IMR-90 (cell line): ENCODE results near the gene SCNN1B. TPM values are rescaled to one million over a fixed set of nuclear protein-coding genes. Genes with fewer than 3 reads are reported as not detected.

Experiments
- ATAC-seq: fragments of 200-7000 bp; cut with Tn5 transposase; 2 replicates; pipeline ENCODE4 v1.9.1; 2020; ENCODE audit warnings: low read depth, mild to moderate bottlenecking, moderate library complexity
- BruUV-seq: library from RNA; stranded (reverse); fragments of 400-500 nt; replicated peaks from 2 replicates; lab custom pipeline; 2021; lab: Mats Ljungman, UMichigan
- CTCF ChIA-PET: fragments of 300-600 bp; formaldehyde crosslinking; extraction: SDS; loops from one replicate; lab custom pipeline; 2021; ENCODE audit warnings: antibody characterized with exemption; lab: Yijun Ruan, JAX
- POLR2A ChIA-PET: fragments of 300-600 bp; sonication (Branson Sonifier 250); formaldehyde crosslinking; loops from one replicate; lab custom pipeline; 2022; ENCODE audit warnings: antibody characterized with exemption; ENCODE audit not compliant: unreplicated experiment; lab: Charles Lee
- DNase-seq: peaks from one replicate; pipeline ENCODE4 v3.0.0; 2013
- H2AFZ ChIP-seq: replicated peaks from 2 replicates; pipeline ENCODE3; 2013; ENCODE audit warnings: low read length, mild to moderate bottlenecking; ENCODE audit not compliant: poor library complexity
- H2AK5ac ChIP-seq: 2 replicates; pipeline ENCODE4 v1.6.1; 2013; ENCODE audit warnings: low read depth, low read length, inconsistent platforms
- H2AK9ac ChIP-seq: replicated peaks from 2 replicates; pipeline ENCODE3; 2013; ENCODE audit warnings: mild to moderate bottlenecking, low read depth, low read length, moderate library complexity; ENCODE audit not compliant: poor library complexity
- H2BK120ac ChIP-seq: 2 replicates; pipeline ENCODE4 v1.6.1; 2013; ENCODE audit warnings: low read depth, low read length, inconsistent platforms
- H2BK15ac ChIP-seq: 3 replicates; pipeline ENCODE4 v1.6.1; 2013; ENCODE audit warnings: low read depth, low read length, inconsistent platforms
- H2BK20ac ChIP-seq: 2 replicates; pipeline ENCODE4 v1.6.1; 2013; ENCODE audit warnings: low read depth, mild to moderate bottlenecking, inconsistent platforms, low read length, moderate library complexity
- H2BK5ac ChIP-seq: 2 replicates; pipeline ENCODE4 v1.6.1; 2013; ENCODE audit warnings: mild to moderate bottlenecking, low read depth, low read length, inconsistent platforms; ENCODE audit not compliant: poor library complexity, severe bottlenecking
- H3K14ac ChIP-seq: replicated peaks from 2 replicates; pipeline ENCODE4 v1.6.1; 2013; ENCODE audit warnings: low read depth, low read length, inconsistent platforms
- H3K18ac ChIP-seq: 2 replicates; pipeline ENCODE4 v1.6.1; 2013; ENCODE audit warnings: low read depth, low read length, control low read depth
- H3K23ac ChIP-seq: 2 replicates; pipeline ENCODE4 v1.6.1; 2013; ENCODE audit warnings: low read depth, low read length, inconsistent platforms
- H3K27ac ChIP-seq: 2 replicates; pipeline ENCODE4 v1.5.1; 2013; ENCODE audit warnings: mild to moderate bottlenecking, control low read depth, low read length; ENCODE audit not compliant: insufficient read depth
- H3K27me3 ChIP-seq: 2 replicates; pipeline ENCODE4 v1.6.1; 2013; ENCODE audit warnings: low read length; ENCODE audit not compliant: control insufficient read depth, insufficient read depth
- H3K36me3 ChIP-seq: 2 replicates; pipeline ENCODE4 v1.6.1; 2013; ENCODE audit warnings: low read length, mixed read lengths; ENCODE audit not compliant: control insufficient read depth, insufficient read depth
- H3K4ac ChIP-seq: 2 replicates; pipeline ENCODE4 v1.6.1; 2013; ENCODE audit warnings: low read depth, low read length, inconsistent platforms
- H3K4me1 ChIP-seq: 2 replicates; pipeline ENCODE4 v1.6.1; 2013; ENCODE audit warnings: low read length, mixed read lengths; ENCODE audit not compliant: control insufficient read depth, insufficient read depth
- H3K4me2 ChIP-seq: 2 replicates; pipeline ENCODE4 v1.6.1; 2013; ENCODE audit warnings: low read depth, mild to moderate bottlenecking, control low read depth, low read length, moderate library complexity
- H3K4me3 ChIP-seq: 2 replicates; pipeline ENCODE4 v1.5.1; 2013; ENCODE audit warnings: low read depth, mild to moderate bottlenecking, control low read depth, low read length, moderate library complexity; ENCODE audit not compliant: insufficient read depth
- H3K56ac ChIP-seq: 2 replicates; pipeline ENCODE4 v1.6.1; 2013; ENCODE audit warnings: low read length, inconsistent platforms; ENCODE audit not compliant: insufficient read depth; ENCODE audit errors: extremely low read depth
- H3K79me1 ChIP-seq, 2 experiments: 2 replicates each; pipeline ENCODE4 v1.6.1; 2013; ENCODE audit warnings: low read length in 2 of 2, inconsistent platforms in 1 of 2, low read depth in 1 of 2
- H3K9ac ChIP-seq: 2 replicates; pipeline ENCODE4 v1.6.1; 2013; ENCODE audit warnings: low read depth, low read length, control low read depth
- H3K9me1 ChIP-seq: 2 replicates; pipeline ENCODE4 v1.6.1; 2013; ENCODE audit warnings: low read length, inconsistent platforms; ENCODE audit not compliant: insufficient read depth
- H3K9me3 ChIP-seq: 2 replicates; pipeline ENCODE4 v1.6.1; 2013; ENCODE audit warnings: low read length; ENCODE audit not compliant: control insufficient read depth, insufficient read depth
- H4K20me1 ChIP-seq: 2 replicates; pipeline ENCODE4 v1.6.1; 2013; ENCODE audit warnings: low read length, inconsistent platforms; ENCODE audit not compliant: insufficient read depth
- H4K5ac ChIP-seq: 2 replicates; pipeline ENCODE4 v1.6.1; 2013; ENCODE audit warnings: mild to moderate bottlenecking, low read depth, low read length, control low read depth
- H4K8ac ChIP-seq, 2 experiments: 2 replicates each; pipeline ENCODE4 v1.6.1; 2013; ENCODE audit warnings: low read depth in 2 of 2, low read length in 2 of 2, control low read depth in 1 of 2, inconsistent platforms in 1 of 2
- H4K91ac ChIP-seq: 2 replicates; pipeline ENCODE4 v1.6.1; 2013; ENCODE audit warnings: low read depth, low read length, inconsistent platforms; ENCODE audit not compliant: insufficient read depth
- BHLHE40 ChIP-seq: fragments of 150-350 bp; IDR thresholded peaks from 2 replicates; pipeline ENCODE4 v1.6.1; 2016; ENCODE audit warnings: mild to moderate bottlenecking, low read depth, low read length
- CEBPB ChIP-seq: IDR thresholded peaks from 2 replicates; pipeline ENCODE4 v1.6.1; 2012; ENCODE audit warnings: low read depth, low read length, improper control_type of control experiment
- CHD1 ChIP-seq: IDR thresholded peaks from 2 replicates; pipeline ENCODE4 v1.6.1; 2012; ENCODE audit warnings: low read depth, low read length, improper control_type of control experiment
- CTCF ChIP-seq: conservative IDR thresholded peaks from 2 replicates; pipeline ENCODE4 v1.5.1; 2012; ENCODE audit warnings: mild to moderate bottlenecking, low read depth, low read length, improper control_type of control experiment
- ELK1 ChIP-seq: fragments of 150-350 bp; IDR thresholded peaks from 2 replicates; pipeline ENCODE4 v1.6.1; 2016; ENCODE audit warnings: low read depth, mild to moderate bottlenecking, low read length, moderate library complexity, borderline replicate concordance
- FOS ChIP-seq: fragments of 150-350 bp; IDR thresholded peaks from 2 replicates; pipeline ENCODE4 v1.6.1; 2016; ENCODE audit warnings: low read depth, low read length
- MAFK ChIP-seq: IDR thresholded peaks from 2 replicates; pipeline ENCODE4 v1.6.1; 2012; ENCODE audit warnings: low read depth, low read length, improper control_type of control experiment
- MAZ ChIP-seq: IDR thresholded peaks from 2 replicates; pipeline ENCODE4 v1.6.1; 2012; ENCODE audit warnings: low read depth, mild to moderate bottlenecking, low read length, improper control_type of control experiment, moderate library complexity, borderline replicate concordance
- MXI1 ChIP-seq: IDR thresholded peaks from 2 replicates; pipeline ENCODE4 v1.6.1; 2012; ENCODE audit warnings: low read depth, mild to moderate bottlenecking, low read length, moderate library complexity, borderline replicate concordance
- NFE2L2 ChIP-seq: fragments of 150-350 bp; IDR thresholded peaks from 2 replicates; pipeline ENCODE4 v1.6.1; 2016; ENCODE audit warnings: low read depth, mild to moderate bottlenecking, low read length
- POLR2A ChIP-seq: IDR thresholded peaks from 2 replicates; pipeline ENCODE4 v1.6.1; 2012; ENCODE audit warnings: mild to moderate bottlenecking, low read depth, low read length
- RAD21 ChIP-seq: IDR thresholded peaks from 2 replicates; pipeline ENCODE4 v1.6.1; 2012; ENCODE audit warnings: low read length, improper control_type of control experiment
- RCOR1 ChIP-seq: IDR thresholded peaks from 2 replicates; pipeline ENCODE4 v1.6.1; 2012; ENCODE audit warnings: mild to moderate bottlenecking, low read length, improper control_type of control experiment; ENCODE audit not compliant: insufficient replicate concordance
- RFX5 ChIP-seq: IDR thresholded peaks from 2 replicates; pipeline ENCODE4 v1.8.0; 2012; ENCODE audit warnings: low read depth, mild to moderate bottlenecking, low read length, moderate library complexity
- SMC3 ChIP-seq: fragments of 150-350 bp; IDR thresholded peaks from 2 replicates; pipeline ENCODE4 v1.6.1; 2016; ENCODE audit warnings: low read depth, mild to moderate bottlenecking, antibody characterized with exemption, low read length, moderate library complexity
- USF2 ChIP-seq: fragments of 150-350 bp; IDR thresholded peaks from 2 replicates; pipeline ENCODE4 v1.6.1; 2017; ENCODE audit warnings: mild to moderate bottlenecking, antibody characterized with exemption, low read length, low read depth
- WGBS, 2 experiments: methylation state at CpG; one replicate each; pipeline versions ENCODE4 v1.1.5 to v1.1.7; 2013; ENCODE audit warnings: missing lambda C conversion rate in 2 of 2; ENCODE audit not compliant: insufficient read length in 1 of 2; ENCODE audit errors: extremely low coverage in 2 of 2; 5-methylcytosine and 5-hydroxymethylcytosine counted together
- dilution Hi-C: fragments of 300-500 bp; cut with HindIII; formaldehyde crosslinking; loops from one replicate; pipeline ENCODE4 v1.14.3; 2018; ENCODE audit warnings: low sequenced_read_pairs; ENCODE audit not compliant: unreplicated experiment
- in situ Hi-C: fragments of 300-500 bp; cut with MboI; formaldehyde crosslinking; loops from 3 replicates; pipeline ENCODE4 v1.14.3; 2019; ENCODE audit warnings: low sequenced_read_pairs, inconsistent platforms, mixed read lengths
- intact Hi-C: fragments of 100-400 bp; cut with micrococcal nuclease; formaldehyde crosslinking; loops from 2 replicates; pipeline ENCODE4 v1.10.0; 2022
- polyA plus RNA-seq, 3 experiments: library from polyadenylated mRNA; depleted of rRNA; stranded (reverse); fragments of >200 nt; gene quantifications; 2 replicates each; pipeline ENCODE4 v1.2.3, GENCODE V29; 2012; ENCODE audit warnings: low replicate concordance in 1 of 3
- total RNA-seq: library from RNA; depleted of rRNA; stranded (reverse); fragments of >200 nt; gene quantifications from 2 replicates; pipeline ENCODE4 v1.2.3, GENCODE V29; 2012

The SCNN1B gene
- total and polyA plus RNA-seq, 2 of the 4 experiments (the other 2 are of a cell fraction), result not detected

GRCh38 chr16:23355106-23355670 lies 53.1 kb downstream of the SCNN1B start:
- ATAC-seq (no peak), DNase-seq (no peak)
- ChIA-PET CTCF (no interaction called here), POLR2A (no interaction called here)
- H3K27ac ChIP-seq, result no peak overlapping the region
- no peak overlapping the region for H3K4me3 ChIP-seq
- no peaks in the 10 kb centered on the region for H3K79me1 ChIP-seq
- no peak overlapping the region for H2BK15ac ChIP-seq
- in situ Hi-C loops, result no loop called here
- H2BK20ac ChIP-seq, result no peak overlapping the region
- no TSS peak for BruUV-seq
- no peaks in the 10 kb centered on the region for H4K20me1 ChIP-seq
- no peak overlapping the region for H2AK9ac ChIP-seq
- no peak overlapping the region for H2AK5ac ChIP-seq
- no peaks in the 10 kb centered on the region for H3K27me3 ChIP-seq
- no peak overlapping the region for H3K23ac ChIP-seq
- no peak overlapping the region for H2BK120ac ChIP-seq
- no peak overlapping the region for H2BK5ac ChIP-seq
- no peak for TF ChIP-seq MXI1
- TF ChIP-seq NFE2L2, result no peak
- no peak for TF ChIP-seq USF2
- TF ChIP-seq BHLHE40, result no peak
- no peak for TF ChIP-seq MAFK
- no peak for TF ChIP-seq ELK1
- TF ChIP-seq RCOR1, result no peak
- TF ChIP-seq CHD1, result no peak
- TF ChIP-seq RFX5, result no peak
- no peak for TF ChIP-seq CTCF
- TF ChIP-seq POLR2A, result no peak
- TF ChIP-seq RAD21, result no peak
- TF ChIP-seq FOS, result no peak
- no peak for TF ChIP-seq CEBPB
- TF ChIP-seq MAZ, result no peak
- no peak for TF ChIP-seq SMC3
- no peak overlapping the region for H2AFZ ChIP-seq
- dilution Hi-C loops, result no loop called here
- no peak overlapping the region for H3K4me2 ChIP-seq
- no peaks in the 10 kb centered on the region for H3K4me1 ChIP-seq
- no peaks in the 10 kb centered on the region for H3K36me3 ChIP-seq
- no peaks in the 10 kb centered on the region; the same call in 1 of the 2 replicates for H3K9me1 ChIP-seq
- intact Hi-C loops, result no loop called here
- no peak overlapping the region for H4K5ac ChIP-seq
- no peak overlapping the region for H3K9ac ChIP-seq
- WGBS, 2 experiments, result 80% methylated on average over 5 of the region's 13 CpGs; no CpG with 5 or more reads in 1 of the 2 experiments
- H4K91ac ChIP-seq, result no peak overlapping the region
- no peak overlapping the region for H3K56ac ChIP-seq
- H4K8ac ChIP-seq, result no peak overlapping the region
- no peaks in the 10 kb centered on the region for H3K9me3 ChIP-seq
- H3K18ac ChIP-seq, result no peak overlapping the region
- H3K14ac ChIP-seq, result no peak overlapping the region
- no peak overlapping the region for H3K4ac ChIP-seq
